ENCODE measurements around the gene NCAPG2. TPM values are rescaled to one million over a fixed set of nuclear protein-coding genes. Genes with fewer than 3 reads are reported as not detected.

The NCAPG2 gene
- polyA plus RNA-seq, 1 donor (not counting 4 experiments of a cell fraction or from before 2014, with no cell fraction given): 16.5 TPM

DNA sequence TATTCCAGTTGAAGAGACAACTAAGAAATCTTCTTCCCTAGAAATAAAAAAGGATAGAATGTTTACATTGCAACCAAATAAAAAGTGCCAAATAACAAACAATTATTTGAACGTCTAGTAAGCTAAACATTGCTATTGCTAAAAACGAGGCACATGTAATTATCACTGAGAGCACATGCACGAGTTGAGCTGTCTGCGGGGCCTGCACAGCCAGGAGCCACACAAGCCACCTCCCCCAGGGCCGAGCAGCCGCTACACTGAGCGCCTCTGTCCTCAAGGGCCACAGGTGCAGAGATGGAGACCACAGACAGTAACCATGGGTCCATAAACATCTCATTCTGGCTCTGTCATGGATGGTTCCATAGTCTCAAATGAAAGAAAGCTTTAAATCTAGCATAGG is 17.2 kb downstream of the NCAPG2 start:
- H2AFZ ChIP-seq (ENCODE audit: control insufficient read depth, low read length): no peak overlapping the region
- H3K4me1 ChIP-seq (ENCODE audit: control insufficient read depth, extremely low read depth, insufficient read depth, low read length): no peaks in the 10 kb centered on the region
- FAIRE-seq (no peak), DNase-seq (ENCODE audit: low read depth, low spot score) (no peak)
- H3K27me3 ChIP-seq (ENCODE audit: control insufficient read depth, extremely low read depth, insufficient read depth, low read length): no peaks in the 10 kb centered on the region
- no peaks in the 10 kb centered on the region for H3K79me2 ChIP-seq (ENCODE audit: control insufficient read depth, insufficient read depth, low read length)
- H3K9me3 ChIP-seq (ENCODE audit: control insufficient read depth, low read depth, low read length): no peaks in the 10 kb centered on the region
- dilution Hi-C loops (cut with MboI; ENCODE audit: extremely low pct_ligation_motif_present, low sequenced_read_pairs): no loop called here
- H3K9ac ChIP-seq (ENCODE audit: control insufficient read depth, extremely low read depth, insufficient read depth, low read length): no peak overlapping the region
- H3K36me3 ChIP-seq (ENCODE audit: control insufficient read depth in 2 of 2, extremely low read depth in 1 of 2, insufficient read depth in 2 of 2, low read length in 2 of 2): peaks cover 3 to 4% of the 10 kb centered on the region in 2 experiments
- no peak overlapping the region for H3K27ac ChIP-seq (ENCODE audit: control insufficient read depth, insufficient read depth, low read length)
- H3K4me2 ChIP-seq (ENCODE audit: control insufficient read depth, extremely low read depth, insufficient read depth, low read depth, low read length): no peak overlapping the region
- TF ChIP-seq, protein P1, sequence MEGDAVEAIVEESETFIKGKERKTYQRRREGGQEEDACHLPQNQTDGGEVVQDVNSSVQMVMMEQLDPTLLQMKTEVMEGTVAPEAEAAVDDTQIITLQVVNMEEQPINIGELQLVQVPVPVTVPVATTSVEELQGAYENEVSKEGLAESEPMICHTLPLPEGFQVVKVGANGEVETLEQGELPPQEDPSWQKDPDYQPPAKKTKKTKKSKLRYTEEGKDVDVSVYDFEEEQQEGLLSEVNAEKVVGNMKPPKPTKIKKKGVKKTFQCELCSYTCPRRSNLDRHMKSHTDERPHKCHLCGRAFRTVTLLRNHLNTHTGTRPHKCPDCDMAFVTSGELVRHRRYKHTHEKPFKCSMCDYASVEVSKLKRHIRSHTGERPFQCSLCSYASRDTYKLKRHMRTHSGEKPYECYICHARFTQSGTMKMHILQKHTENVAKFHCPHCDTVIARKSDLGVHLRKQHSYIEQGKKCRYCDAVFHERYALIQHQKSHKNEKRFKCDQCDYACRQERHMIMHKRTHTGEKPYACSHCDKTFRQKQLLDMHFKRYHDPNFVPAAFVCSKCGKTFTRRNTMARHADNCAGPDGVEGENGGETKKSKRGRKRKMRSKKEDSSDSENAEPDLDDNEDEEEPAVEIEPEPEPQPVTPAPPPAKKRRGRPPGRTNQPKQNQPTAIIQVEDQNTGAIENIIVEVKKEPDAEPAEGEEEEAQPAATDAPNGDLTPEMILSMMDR (optimal IDR thresholded peaks at IDR 0.05 in 1 of 3, IDR thresholded peaks at IDR 0.05 in 1 of 3, conservative IDR thresholded peaks at IDR 0.05 in 1 of 3; ENCODE audit: extremely low read depth in 1 of 3, insufficient read depth in 2 of 3, low read length in 3 of 3): no peak
- TF ChIP-seq EZH2 (IDR thresholded peaks at IDR 0.05; ENCODE audit: low read length): no peak
- no peaks in the 10 kb centered on the region for H3K9me1 ChIP-seq (ENCODE audit: control insufficient read depth, extremely low read depth, insufficient read depth, low read length)
- H4K20me1 ChIP-seq (ENCODE audit: control insufficient read depth, extremely low read depth, insufficient read depth, low read length): no peaks in the 10 kb centered on the region
- H3K4me3 ChIP-seq (ENCODE audit: control insufficient read depth in 2 of 3, extremely low read depth in 1 of 3, insufficient read depth in 2 of 3, low read depth in 1 of 3, low read length in 3 of 3): no peak overlapping the region

GRCh38 chr7:158685693-158686092 is 18.9 kb downstream of the NCAPG2 start:
- Histone ChIP-seq H3K9ac (ENCODE audit: control insufficient read depth, extremely low read depth, insufficient read depth, low read length) (no peak overlapping the region), H3K27me3 (ENCODE audit: control insufficient read depth, extremely low read depth, insufficient read depth, low read length) (no peaks in the 10 kb centered on the region), H3K9me3 (ENCODE audit: control insufficient read depth, low read depth, low read length) (no peaks in the 10 kb centered on the region), H2AFZ (ENCODE audit: control insufficient read depth, low read length) (no peak overlapping the region), H3K4me3 (ENCODE audit: control insufficient read depth in 2 of 3, extremely low read depth in 1 of 3, insufficient read depth in 2 of 3, low read depth in 1 of 3, low read length in 3 of 3) (no peak overlapping the region), H3K79me2 (ENCODE audit: control insufficient read depth, insufficient read depth, low read length) (no peaks in the 10 kb centered on the region), H3K4me2 (ENCODE audit: control insufficient read depth, extremely low read depth, insufficient read depth, low read depth, low read length) (no peak overlapping the region), H4K20me1 (ENCODE audit: control insufficient read depth, extremely low read depth, insufficient read depth, low read length) (no peaks in the 10 kb centered on the region), H3K36me3 (ENCODE audit: control insufficient read depth in 2 of 2, extremely low read depth in 1 of 2, insufficient read depth in 2 of 2, low read length in 2 of 2) (peaks cover 3 to 4% of the 10 kb centered on the region in 2 experiments), H3K9me1 (ENCODE audit: control insufficient read depth, extremely low read depth, insufficient read depth, low read length) (no peaks in the 10 kb centered on the region), H3K27ac (ENCODE audit: control insufficient read depth, insufficient read depth, low read length) (no peak overlapping the region), H3K4me1 (ENCODE audit: control insufficient read depth, extremely low read depth, insufficient read depth, low read length) (no peaks in the 10 kb centered on the region)
- TF ChIP-seq, protein P1 (optimal IDR thresholded peaks at IDR 0.05 in 1 of 3, IDR thresholded peaks at IDR 0.05 in 1 of 3, conservative IDR thresholded peaks at IDR 0.05 in 1 of 3; ENCODE audit: extremely low read depth in 1 of 3, insufficient read depth in 2 of 3, low read length in 3 of 3): no peak
- TF ChIP-seq EZH2 (IDR thresholded peaks at IDR 0.05; ENCODE audit: low read length): no peak
- no peak for FAIRE-seq
- DNase-seq (ENCODE audit: low read depth, low spot score): no peak
- dilution Hi-C loops (cut with MboI; ENCODE audit: extremely low pct_ligation_motif_present, low sequenced_read_pairs): no loop called here

Measured in keratinocyte (primary cell).